Ovary (tissue), 3 donors: Measurements from ENCODE around the gene OR9Q1.

Experiments
- EP300 ChIP-seq: sonication (generic); formaldehyde crosslinking; IDR thresholded peaks from one replicate; pipeline ENCODE4 v1.6.1; 2017; ENCODE audit warnings: antibody characterized with exemption
- POLR2A ChIP-seq: fragments of 450-650 bp; IDR thresholded peaks from one replicate; pipeline ENCODE4 v1.6.1; 2017; ENCODE audit warnings: antibody characterized with exemption, mild to moderate bottlenecking, moderate library complexity
- TF ChIP-seq, protein P1 (sequence below), 3 donors: fragments of 450-650 bp in 2 of 3; fragments of 200-600 bp in 1 of 3; IDR thresholded peaks; one replicate each; pipeline versions ENCODE4 v1.5.1 to v1.8.0; 2016 to 2022; ENCODE audit warnings: antibody characterized with exemption in 3 of 3, mild to moderate bottlenecking in 1 of 3
- donor health status: DM: no; HTN: no; CAD: no.

DNA sequence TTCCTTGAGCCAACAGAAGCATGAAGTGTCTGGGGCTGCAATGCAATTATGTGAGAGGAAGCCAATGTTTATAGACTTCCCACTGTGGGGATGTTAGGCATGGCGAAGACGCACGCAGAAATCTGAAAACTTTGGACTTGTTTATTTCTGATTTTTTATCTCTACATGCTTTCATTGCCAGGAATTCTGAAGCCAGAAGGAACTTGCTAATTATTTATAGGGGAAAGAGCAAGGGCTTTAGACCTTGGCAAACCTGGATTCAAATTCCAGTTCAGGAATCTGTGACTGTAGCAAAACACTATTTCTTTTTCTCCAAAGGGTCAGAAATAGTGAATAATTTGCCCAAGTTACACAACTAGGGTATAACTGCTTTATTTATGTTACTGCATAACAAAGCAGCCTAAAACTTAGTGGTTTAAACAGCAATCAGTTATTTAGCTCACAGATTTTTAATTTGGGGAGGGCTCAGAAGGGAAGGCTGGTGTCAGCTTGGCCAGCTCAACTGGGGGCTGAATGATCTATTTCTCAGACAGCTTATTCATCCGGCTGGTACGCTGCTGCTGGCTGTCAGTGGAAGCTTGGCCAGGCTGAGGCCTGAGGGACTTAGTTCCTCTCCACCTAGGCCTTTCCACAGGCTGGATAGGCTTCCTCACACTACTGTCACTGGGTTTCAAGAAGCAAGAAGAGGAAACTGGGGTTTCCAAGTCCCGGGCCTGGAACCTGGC lies 5.2 kb downstream of the OR9Q1 start:
- TF ChIP-seq POLR2A (no peak), EP300 (no peak)
- TF ChIP-seq, protein P1, sequence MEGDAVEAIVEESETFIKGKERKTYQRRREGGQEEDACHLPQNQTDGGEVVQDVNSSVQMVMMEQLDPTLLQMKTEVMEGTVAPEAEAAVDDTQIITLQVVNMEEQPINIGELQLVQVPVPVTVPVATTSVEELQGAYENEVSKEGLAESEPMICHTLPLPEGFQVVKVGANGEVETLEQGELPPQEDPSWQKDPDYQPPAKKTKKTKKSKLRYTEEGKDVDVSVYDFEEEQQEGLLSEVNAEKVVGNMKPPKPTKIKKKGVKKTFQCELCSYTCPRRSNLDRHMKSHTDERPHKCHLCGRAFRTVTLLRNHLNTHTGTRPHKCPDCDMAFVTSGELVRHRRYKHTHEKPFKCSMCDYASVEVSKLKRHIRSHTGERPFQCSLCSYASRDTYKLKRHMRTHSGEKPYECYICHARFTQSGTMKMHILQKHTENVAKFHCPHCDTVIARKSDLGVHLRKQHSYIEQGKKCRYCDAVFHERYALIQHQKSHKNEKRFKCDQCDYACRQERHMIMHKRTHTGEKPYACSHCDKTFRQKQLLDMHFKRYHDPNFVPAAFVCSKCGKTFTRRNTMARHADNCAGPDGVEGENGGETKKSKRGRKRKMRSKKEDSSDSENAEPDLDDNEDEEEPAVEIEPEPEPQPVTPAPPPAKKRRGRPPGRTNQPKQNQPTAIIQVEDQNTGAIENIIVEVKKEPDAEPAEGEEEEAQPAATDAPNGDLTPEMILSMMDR (IDR thresholded peaks at IDR 0.05), result no peak
